ENCODE results near the gene LTBP4. TPM values are rescaled to one million over a fixed set of nuclear protein-coding genes. Genes with fewer than 3 reads are reported as not detected.
"Not testable (repeated sequence)": the region's sequence is repeated elsewhere in the genome, so short reads cannot be mapped to it uniquely, and the experiment has no call there.

The LTBP4 gene
- total RNA-seq, 2 donors from 2014 or later, result 200 to 265 TPM

GRCh38 chr19:40575326-40575725 is 25.8 kb upstream of the LTBP4 start:
- no peak for DNase-seq (ENCODE audit: low spot score)
- intact Hi-C loops (cut with DNase I), result no loop called here

DNA sequence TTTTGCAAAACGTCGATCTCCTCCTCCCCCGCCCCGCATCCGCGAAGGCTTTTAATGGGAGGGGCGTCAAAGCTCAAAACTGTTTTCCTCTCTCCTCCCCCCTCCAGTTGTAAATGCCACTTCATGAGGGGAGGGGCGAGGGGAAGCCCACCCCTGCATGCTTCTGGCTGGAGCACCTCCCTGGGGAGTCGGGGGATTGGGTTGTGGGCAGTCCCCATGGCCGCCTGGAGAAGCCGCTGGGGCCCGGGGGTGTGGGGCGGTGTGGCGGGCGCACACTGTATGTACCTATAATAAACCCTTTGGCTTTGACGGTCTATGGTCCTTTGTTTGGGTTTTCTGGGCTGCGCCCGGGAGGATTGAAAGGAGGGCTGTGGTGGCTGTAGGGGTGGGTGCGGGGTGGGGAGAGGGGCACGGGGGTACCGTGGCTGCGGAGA is 25.0 kb upstream of the LTBP4 start:
- intact Hi-C loops (cut with DNase I), result no loop called here
- DNase-seq (ENCODE audit: low spot score), result no peak

DNA sequence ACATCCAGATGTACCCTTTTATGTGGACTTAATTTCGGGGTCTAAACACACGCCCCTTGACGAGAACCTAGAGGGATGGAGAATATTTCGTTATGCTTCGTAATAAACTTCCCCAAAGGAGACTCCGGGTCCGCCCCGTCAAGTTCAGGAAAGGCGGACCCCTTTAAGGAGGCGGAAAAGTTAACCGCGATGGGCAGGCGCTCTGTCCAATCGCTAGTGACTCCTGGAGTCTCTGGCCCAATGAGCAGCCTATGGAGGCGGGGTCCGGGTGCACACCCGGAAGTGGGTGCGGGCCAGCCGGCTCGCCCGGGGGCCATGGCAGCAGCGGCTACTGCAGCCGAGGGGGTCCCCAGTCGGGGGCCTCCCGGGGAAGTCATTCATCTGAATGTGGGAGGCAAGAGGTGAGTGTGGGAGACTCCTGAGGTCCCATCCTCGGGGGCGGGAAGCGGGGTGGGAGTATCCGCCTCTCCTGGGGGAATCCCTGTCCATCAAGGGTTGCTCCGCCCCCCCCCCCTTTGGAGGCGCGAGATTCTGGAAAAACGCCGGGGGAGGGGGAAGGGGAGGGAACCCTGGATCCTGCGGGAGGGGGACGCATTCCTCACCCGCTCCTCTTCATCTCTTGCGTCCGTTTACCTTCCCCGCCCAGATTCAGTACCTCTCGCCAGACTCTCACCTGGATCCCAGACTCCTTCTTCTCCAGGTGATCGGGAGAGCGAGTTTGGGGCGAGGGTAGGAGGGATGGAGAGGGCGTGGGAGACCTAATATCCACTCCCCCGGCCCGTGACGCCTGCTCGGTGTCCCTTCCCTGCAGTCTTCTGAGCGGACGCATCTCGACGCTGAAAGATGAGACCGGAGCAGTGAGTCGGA is 24.4 kb upstream of the LTBP4 start, which contains the start of gene SHKBP1:
Gene SHKBP1, plus strand, starts transcription at position 289 of the 867 bp plus-strand sequence. Its CDS starts 27 bp downstream, at position 316.
- peak; percentile 98 for DNase-seq (ENCODE audit: low spot score)
- intact Hi-C loops (cut with DNase I), result no loop called here

GRCh38 chr19:40578442-40578908 is 22.7 kb upstream of the LTBP4 start:
- intact Hi-C loops (cut with DNase I), result no loop called here
- no peak for DNase-seq (ENCODE audit: low spot score)

DNA sequence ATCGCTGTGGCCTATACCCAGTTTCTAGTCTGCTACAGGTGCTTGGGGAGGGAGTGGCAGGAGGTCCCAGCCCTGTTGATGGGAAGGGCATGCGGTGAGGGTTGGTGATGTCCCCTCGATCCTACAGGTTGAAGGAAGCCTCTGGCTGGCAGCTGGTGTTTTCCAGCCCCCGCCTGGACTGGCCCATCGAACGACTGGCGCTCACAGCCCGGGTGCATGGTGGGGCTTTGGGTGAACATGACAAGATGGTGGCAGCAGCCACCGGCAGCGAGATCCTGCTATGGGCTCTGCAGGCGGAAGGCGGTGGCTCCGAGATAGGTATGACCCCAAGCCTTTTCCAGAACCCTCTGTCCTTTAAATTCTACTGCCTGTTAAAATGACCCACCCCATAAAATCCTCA is 20.6 kb upstream of the LTBP4 start:
- DNase-seq (ENCODE audit: low spot score), result no peak
- intact Hi-C loops (cut with DNase I), result no loop called here

GRCh38 chr19:40581531-40581930 is 19.6 kb upstream of the LTBP4 start:
- no peak for DNase-seq (ENCODE audit: low spot score)
- intact Hi-C loops (cut with DNase I), result no loop called here

DNA sequence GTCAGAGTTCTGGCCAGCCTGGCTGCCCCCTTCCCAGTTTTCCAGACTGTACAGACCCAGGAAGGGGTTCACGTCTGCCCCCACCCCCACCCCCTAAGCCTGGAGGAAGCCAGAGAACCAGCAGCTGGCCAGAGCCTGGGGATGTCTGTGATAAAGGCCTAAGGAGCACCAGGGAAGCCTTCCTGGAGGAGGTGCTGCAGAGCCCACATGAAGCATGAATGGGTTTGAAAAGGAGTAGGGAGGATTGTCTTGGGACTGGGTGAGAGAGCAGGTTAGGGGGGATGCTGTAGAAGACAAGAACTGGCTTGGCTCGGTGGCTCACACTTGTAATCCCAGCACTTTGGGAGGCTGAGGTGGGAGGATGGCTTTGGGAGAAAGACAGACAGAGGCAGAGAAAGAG is 18.7 kb upstream of the LTBP4 start:
- intact Hi-C loops (cut with DNase I), result no loop called here
- DNase-seq (ENCODE audit: low spot score), result no peak

DNA sequence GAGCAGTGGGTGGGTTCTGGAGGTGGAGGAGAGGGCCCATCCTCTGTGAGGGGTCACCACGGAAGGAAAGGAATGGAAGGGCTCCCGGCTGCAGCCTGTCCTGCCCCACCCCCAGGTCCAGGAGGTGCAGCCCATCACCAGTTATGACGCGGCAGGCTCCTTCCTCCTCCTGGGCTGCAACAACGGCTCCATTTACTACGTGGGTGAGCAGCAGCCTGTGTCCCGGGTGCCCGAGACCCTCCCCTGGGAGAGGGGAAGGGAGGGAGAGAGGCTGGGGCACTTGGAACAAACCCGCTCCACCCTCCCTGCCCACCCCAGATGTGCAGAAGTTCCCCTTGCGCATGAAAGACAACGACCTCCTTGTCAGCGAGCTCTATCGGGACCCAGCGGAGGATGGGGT is 17.9 kb upstream of the LTBP4 start:
- intact Hi-C loops (cut with DNase I), result no loop called here
- DNase-seq (ENCODE audit: low spot score), result no peak

DNA sequence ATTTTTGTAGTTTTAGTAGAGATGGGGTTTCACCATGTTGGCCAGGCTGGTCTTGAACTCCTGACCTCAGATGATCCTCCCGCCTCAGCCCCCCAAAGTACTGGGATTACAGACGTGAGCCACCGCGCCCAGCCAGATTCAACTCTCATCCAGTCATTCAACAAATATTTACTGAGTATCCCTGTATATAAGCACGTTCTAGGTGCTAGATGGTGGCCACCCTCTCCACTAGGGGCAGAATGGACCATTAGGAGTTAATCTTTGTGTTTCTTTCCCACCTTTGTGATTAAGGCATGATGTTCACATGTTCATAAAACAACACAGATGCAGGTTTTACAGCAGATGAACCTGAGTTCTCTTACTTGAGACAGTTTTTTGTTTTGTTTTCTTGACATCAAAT is 17.2 kb upstream of the LTBP4 start:
- no peak for DNase-seq (ENCODE audit: low spot score)
- intact Hi-C loops (cut with DNase I), result no loop called here

GRCh38 chr19:40585241-40585981 is 15.8 kb upstream of the LTBP4 start:
- no peak for DNase-seq (ENCODE audit: low spot score)
- intact Hi-C loops (cut with DNase I), result no loop called here

GRCh38 chr19:40585982-40586422 is 15.2 kb upstream of the LTBP4 start:
- intact Hi-C loops (cut with DNase I), result no loop called here
- DNase-seq (ENCODE audit: low spot score), result no peak

- intact Hi-C loops (cut with DNase I), result no loop called here
- DNase-seq (ENCODE audit: low spot score), result no peak
Measured at GRCh38 chr19:40586611-40587010, 14.6 kb upstream of the LTBP4 start.

DNA sequence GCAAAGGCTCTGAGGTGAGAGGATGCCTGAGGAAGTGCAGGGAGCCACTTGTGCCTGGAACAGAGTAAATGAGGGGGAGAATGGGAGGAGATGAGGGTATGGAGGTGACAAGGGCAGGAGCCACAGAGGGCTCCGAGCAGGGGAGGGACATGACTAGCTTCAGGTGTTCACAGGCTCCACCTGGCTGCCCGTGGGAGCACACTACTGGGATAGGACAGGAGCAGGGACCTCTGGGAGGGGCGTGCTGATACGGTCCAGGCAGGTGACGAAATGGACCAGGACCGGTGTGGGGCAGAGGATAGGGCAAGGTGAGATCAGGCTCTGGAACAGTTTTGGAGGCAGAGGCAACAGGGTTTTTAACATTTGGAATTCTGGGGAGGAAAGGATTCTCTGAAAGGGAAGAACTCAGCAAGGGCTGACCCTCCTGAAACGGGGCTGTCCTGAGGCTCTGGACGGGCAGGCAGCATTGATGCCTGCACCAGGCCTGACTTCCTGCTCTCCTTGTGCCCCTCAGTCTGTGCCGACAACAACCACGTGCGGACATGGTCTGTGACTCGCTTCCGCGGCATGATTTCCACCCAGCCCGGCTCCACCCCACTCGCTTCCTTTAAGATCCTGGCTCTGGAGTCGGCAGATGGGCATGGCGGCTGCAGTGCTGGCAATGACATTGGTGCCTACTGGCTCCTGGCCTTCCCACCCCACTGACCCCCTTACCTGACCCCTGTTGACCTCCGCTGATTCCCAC is 12.9 kb upstream of the LTBP4 start:
- DNase-seq (ENCODE audit: low spot score), result no peak
- intact Hi-C loops (cut with DNase I), result no loop called here

DNA sequence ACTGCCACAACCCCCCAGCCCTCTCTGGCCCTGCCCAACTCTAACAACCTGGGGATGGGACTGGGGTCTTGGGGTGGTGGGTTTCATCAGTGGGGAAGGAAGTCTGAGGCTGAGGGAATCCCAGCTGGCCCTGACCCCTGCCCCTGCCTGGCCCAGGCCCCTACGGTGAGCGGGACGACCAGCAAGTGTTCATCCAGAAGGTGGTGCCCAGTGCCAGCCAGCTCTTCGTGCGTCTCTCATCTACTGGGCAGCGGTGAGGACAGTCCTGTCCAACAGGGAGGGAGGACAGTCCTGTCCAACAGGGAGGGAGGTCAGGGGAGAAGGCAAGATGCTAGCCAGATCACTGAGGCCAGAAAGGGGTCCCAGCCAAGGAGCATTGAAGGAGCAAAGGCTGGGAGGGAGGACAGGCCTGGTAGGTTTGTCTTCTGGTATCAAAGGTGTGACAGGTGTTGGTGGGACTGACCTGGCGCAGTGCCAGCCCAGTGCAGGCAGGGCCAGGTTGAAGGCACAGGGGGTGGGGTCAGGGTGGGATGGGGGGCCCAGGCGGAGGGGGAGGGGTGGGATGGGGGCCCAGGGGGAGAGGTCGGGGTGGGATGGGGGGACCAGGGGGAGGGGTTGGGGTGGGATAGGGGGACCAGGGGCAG is 12.1 kb upstream of the LTBP4 start:
- intact Hi-C loops (cut with DNase I), result no loop called here
- no peak for DNase-seq (ENCODE audit: low spot score)

DNA sequence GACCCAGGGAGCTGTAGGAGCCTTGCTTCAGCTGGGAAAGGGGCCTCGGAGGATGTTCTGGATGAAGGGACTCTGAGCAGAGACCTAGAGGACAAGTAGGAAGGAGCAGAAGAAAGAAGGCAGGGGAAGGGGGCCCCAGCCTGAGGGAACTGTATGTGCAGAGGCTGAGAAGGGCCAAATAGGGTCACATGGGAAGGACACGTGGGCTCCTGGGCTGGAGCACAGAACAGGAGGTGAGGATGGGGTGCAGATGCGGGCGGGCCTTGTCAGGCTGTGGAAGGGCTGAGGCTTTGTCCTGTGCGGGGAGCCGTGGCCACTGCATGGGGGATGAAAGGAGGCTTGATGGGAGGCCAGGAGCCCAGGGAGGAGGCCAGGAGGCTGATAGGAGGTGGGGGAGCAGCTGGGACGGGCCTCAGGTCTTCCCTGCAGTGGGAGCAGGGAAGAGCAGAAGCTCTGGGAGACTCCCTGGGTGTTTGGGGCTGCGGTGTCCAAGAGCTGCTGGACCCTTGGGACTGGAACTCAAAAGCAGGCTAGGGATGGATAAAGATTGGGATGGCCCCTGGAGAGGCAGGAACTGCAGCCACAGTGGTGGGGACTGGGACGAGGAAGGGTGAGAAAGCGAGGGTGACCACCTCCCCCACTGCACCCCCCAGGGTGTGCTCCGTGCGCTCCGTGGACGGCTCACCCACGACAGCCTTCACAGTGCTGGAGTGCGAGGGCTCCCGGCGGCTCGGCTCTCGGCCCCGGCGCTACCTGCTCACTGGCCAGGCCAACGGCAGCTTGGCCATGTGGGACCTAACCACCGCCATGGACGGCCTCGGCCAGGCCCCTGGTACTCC is 11.4 kb upstream of the LTBP4 start:
- DNase-seq (ENCODE audit: low spot score), result no peak
- intact Hi-C loops (cut with DNase I), result loop anchor here in 1 of 2 donors (10.0 kb wide), 1 partner anchor 55 kb away; no protein-coding TSS in a partner anchor

- intact Hi-C loops (cut with DNase I), result loop anchor here in 1 of 2 donors (10.0 kb wide), 1 partner anchor 56 kb away; no protein-coding TSS in a partner anchor
Measured at GRCh38 chr19:40590464-40591265, 10.5 kb upstream of the LTBP4 start.

GRCh38 chr19:40591724-40592123 is 9.4 kb upstream of the LTBP4 start:
- DNase-seq (ENCODE audit: low spot score), result not testable (repeated sequence)
- intact Hi-C loops (cut with DNase I), result loop anchor here in 1 of 2 donors (10.0 kb wide), 1 partner anchor 57 kb away; no protein-coding TSS in a partner anchor

More at GRCh38 chr19:40590464-40591265, 10.5 kb upstream of the LTBP4 start:
- no peak for DNase-seq (ENCODE audit: low spot score)
